Measurements from ENCODE around the gene PRKD2. TPM values are rescaled to one million over a fixed set of nuclear protein-coding genes. Genes with fewer than 3 reads are reported as not detected.

PRKD2 gene
- total and polyA plus RNA-seq, 3 donors from 2014 or later = 22.6 to 35.4 (median 25.6) TPM

GRCh38 chr19:46728693-46729339, 11.9 kb upstream of the PRKD2 start:
- TF ChIP-seq CTCF (IDR thresholded peaks at IDR 0.05) (peak; percentile 78 to 91 (median 78)), POLR2A (IDR thresholded peaks at IDR 0.05) (no peak)

GRCh38 chr19:46728208-46728607, 11.3 kb upstream of the PRKD2 start:
- H3K27ac ChIP-seq = peak overlapping the region; percentile 18 to 56
- H3K27me3 ChIP-seq = no peaks in the 10 kb centered on the region
- no peak for DNase-seq
- TF ChIP-seq CTCF (IDR thresholded peaks at IDR 0.05) (no peak), POLR2A (IDR thresholded peaks at IDR 0.05) (no peak)
- WGBS, 2 donors = 44 to 53% methylated on average over 8 to 13 of the region's 14 CpGs
- H3K4me3 ChIP-seq = no peak overlapping the region
- no peaks in the 10 kb centered on the region for H3K9me3 ChIP-seq
- no peaks in the 10 kb centered on the region for H3K36me3 ChIP-seq (ENCODE audit: low read depth, missing control alignments)
- H3K4me1 ChIP-seq = peaks cover 15% of the 10 kb centered on the region
- intact Hi-C loops (cut with DNase I; ENCODE audit: low total_unique reads) = no loop called here

More at GRCh38 chr19:46728693-46729339, 11.9 kb upstream of the PRKD2 start:
- H3K4me1 ChIP-seq = peaks cover 15% of the 10 kb centered on the region
- H3K9me3 ChIP-seq = no peaks in the 10 kb centered on the region
- 40 to 100% methylated on average over 1 to 20 of the region's 20 CpGs for WGBS, 2 donors
- no peaks in the 10 kb centered on the region for H3K27me3 ChIP-seq
- H3K4me3 ChIP-seq = no peak overlapping the region
- no peaks in the 10 kb centered on the region for H3K36me3 ChIP-seq (ENCODE audit: low read depth, missing control alignments)
- DNase-seq = peak; percentile 77
- H3K27ac ChIP-seq = peak overlapping the region in 1 of 2 donors; percentile 56
- intact Hi-C loops (cut with DNase I; ENCODE audit: low total_unique reads) = no loop called here

GRCh38 chr19:46727757-46728156, 10.8 kb upstream of the PRKD2 start:
- WGBS, 2 donors = 79 to 83% methylated on average over 6 to 11 of the region's 11 CpGs
- Histone ChIP-seq H3K4me3 (no peak overlapping the region), H3K36me3 (ENCODE audit: low read depth, missing control alignments) (no peaks in the 10 kb centered on the region), H3K27me3 (no peaks in the 10 kb centered on the region), H3K4me1 (peaks cover 15% of the 10 kb centered on the region), H3K9me3 (no peaks in the 10 kb centered on the region), H3K27ac (peak overlapping the region; percentile 18 to 56)
- TF ChIP-seq POLR2A (IDR thresholded peaks at IDR 0.05) (no peak), CTCF (IDR thresholded peaks at IDR 0.05) (no peak)
- intact Hi-C loops (cut with DNase I; ENCODE audit: low total_unique reads) = no loop called here
- DNase-seq = no peak

- 43 to 56% methylated on average over 9 to 14 of the region's 14 CpGs for WGBS, 2 donors
- Histone ChIP-seq H3K27me3 (no peaks in the 10 kb centered on the region), H3K36me3 (ENCODE audit: low read depth, missing control alignments) (no peaks in the 10 kb centered on the region), H3K27ac (peak overlapping the region; percentile 18 to 56), H3K4me3 (no peak overlapping the region), H3K9me3 (no peaks in the 10 kb centered on the region), H3K4me1 (peaks cover 15% of the 10 kb centered on the region)
- intact Hi-C loops (cut with DNase I; ENCODE audit: low total_unique reads) = no loop called here
- no peak for TF ChIP-seq CTCF (IDR thresholded peaks at IDR 0.05)
- no peak for TF ChIP-seq POLR2A (IDR thresholded peaks at IDR 0.05)
- no peak for DNase-seq
Measured at GRCh38 chr19:46726971-46727501, 10.1 kb upstream of the PRKD2 start.

GRCh38 chr19:46726551-46726950, 9.6 kb upstream of the PRKD2 start:
- Histone ChIP-seq H3K4me1 (peaks cover 15% of the 10 kb centered on the region), H3K4me3 (no peak overlapping the region), H3K9me3 (no peaks in the 10 kb centered on the region), H3K27ac (no peak overlapping the region), H3K36me3 (ENCODE audit: low read depth, missing control alignments) (no peaks in the 10 kb centered on the region), H3K27me3 (no peaks in the 10 kb centered on the region)
- 87 to 91% methylated on average over 10 of the region's 10 CpGs for WGBS, 2 donors
- no peak for TF ChIP-seq POLR2A (IDR thresholded peaks at IDR 0.05)
- no peak for TF ChIP-seq CTCF (IDR thresholded peaks at IDR 0.05)
- intact Hi-C loops (cut with DNase I; ENCODE audit: low total_unique reads) = no loop called here
- no peak for DNase-seq
